GM12891 (cell line): ENCODE results near the gene NGF.

Experiments used
- POLR2A ChIP-seq: IDR thresholded peaks from 2 replicates; pipeline ENCODE4 v1.6.1; 2011; ENCODE audit warnings: low read depth, low read length, control low read depth
- POLR2AphosphoS5 ChIP-seq: IDR thresholded peaks from 2 replicates; pipeline ENCODE4 v1.6.1; 2011; ENCODE audit warnings: low read depth, low read length, control low read depth
- POU2F2 ChIP-seq: IDR thresholded peaks from 2 replicates; pipeline ENCODE4 v1.6.1; 2011; ENCODE audit warnings: low read depth, mild to moderate bottlenecking, control low read depth, low read length, moderate library complexity
- SPI1 ChIP-seq: IDR thresholded peaks from 2 replicates; pipeline ENCODE4 v1.6.1; 2011; ENCODE audit warnings: low read depth, low read length, control low read depth
- TAF1 ChIP-seq: IDR thresholded peaks from 2 replicates; pipeline ENCODE4 v1.6.1; 2011; ENCODE audit warnings: low read depth, low read length, control low read depth

DNA sequence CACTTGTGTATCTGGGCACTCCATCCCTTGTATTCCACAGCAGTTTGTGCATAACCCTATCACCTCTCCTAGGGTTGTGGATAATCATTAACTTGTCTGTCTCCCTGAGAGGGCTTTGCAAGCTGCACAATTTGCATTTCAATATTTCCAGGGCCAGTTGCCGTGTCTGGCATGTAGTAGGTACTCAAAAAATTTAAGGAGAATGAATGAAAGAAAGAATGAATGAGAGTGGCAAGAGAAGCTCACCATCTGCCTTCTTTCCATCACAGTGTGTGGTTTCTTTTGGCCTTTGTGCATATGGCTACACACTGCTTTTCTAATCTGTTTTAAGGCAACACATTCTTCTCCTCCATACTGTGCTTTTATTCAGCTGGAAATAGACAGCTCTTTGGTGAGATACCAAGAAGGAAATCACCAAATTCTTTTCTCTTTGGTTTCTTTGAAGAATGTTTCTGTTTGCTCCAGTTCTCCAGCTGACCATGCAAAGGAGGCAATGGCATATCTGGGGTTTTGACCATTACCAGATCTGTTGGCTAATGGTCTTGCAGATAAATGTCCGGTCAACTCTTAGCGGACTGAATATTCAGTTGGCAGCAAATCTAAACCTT lies 49.4 kb downstream of the NGF start:
- TF ChIP-seq POLR2A, result no peak
- TF ChIP-seq POLR2AphosphoS5, result no peak
- TF ChIP-seq POU2F2, result no peak
- TF ChIP-seq TAF1, result no peak
- no peak for TF ChIP-seq SPI1
